Lung (tissue), 12 donors: Measurements from ENCODE around the gene TPST2. TPM values are rescaled to one million over a fixed set of nuclear protein-coding genes. Genes with fewer than 3 reads are reported as not detected.
A peak's percentile ranks its signal among the peaks of the same experiment; 100 is the strongest.

Source experiments
- ATAC-seq: fragments of 200-7000 bp; cut with Tn5 transposase; one replicate; pipeline ENCODE4 v1.9.1; 2020; ENCODE audit warnings: moderate number of reproducible peaks; ENCODE audit not compliant: insufficient read depth, low FRiP score
- DNase-seq, 3 donors: peaks; one replicate each; pipeline ENCODE4 v3.0.0-alpha.2; 2013 to 2017
- H3K27ac ChIP-seq, 2 donors: one replicate each; pipeline ENCODE4 v1.5.1; 2013; ENCODE audit warnings: mild to moderate bottlenecking in 2 of 2, moderate library complexity in 2 of 2, control low read depth in 1 of 2, inconsistent platforms in 1 of 2, low read depth in 1 of 2, low read length in 1 of 2
- H3K27me3 ChIP-seq, 3 donors: one replicate each; pipeline ENCODE4 v1.5.1; 2013; ENCODE audit warnings: low read length in 2 of 3; ENCODE audit not compliant: control insufficient read depth in 3 of 3, insufficient read depth in 3 of 3
- H3K36me3 ChIP-seq, 4 donors: one replicate each; pipeline ENCODE4 v1.5.1; 2013; ENCODE audit warnings: low read length in 4 of 4, mild to moderate bottlenecking in 1 of 4, moderate library complexity in 1 of 4; ENCODE audit not compliant: control insufficient read depth in 4 of 4, insufficient read depth in 4 of 4
- H3K4me1 ChIP-seq, 5 donors: one replicate each; pipeline ENCODE4 v1.5.1; 2013; ENCODE audit warnings: low read length in 5 of 5, mild to moderate bottlenecking in 2 of 5, moderate library complexity in 1 of 5; ENCODE audit not compliant: control insufficient read depth in 5 of 5, insufficient read depth in 5 of 5
- H3K4me3 ChIP-seq: one replicate; pipeline ENCODE4 v1.5.1; 2013; ENCODE audit warnings: mild to moderate bottlenecking, control low read depth, moderate library complexity
- H3K9ac ChIP-seq, 2 donors: one replicate each; pipeline ENCODE4 v1.5.1; 2013; ENCODE audit warnings: low read length in 2 of 2, control low read depth in 1 of 2; ENCODE audit not compliant: insufficient read depth in 1 of 2
- H3K9me3 ChIP-seq, 4 donors: one replicate each; pipeline ENCODE4 v1.5.1; 2013; ENCODE audit warnings: low read length in 3 of 4, mild to moderate bottlenecking in 1 of 4, moderate library complexity in 1 of 4; ENCODE audit not compliant: control insufficient read depth in 4 of 4, insufficient read depth in 3 of 4
- CTCF ChIP-seq: IDR thresholded peaks from 2 replicates; pipeline ENCODE4 v1.5.1; 2012; ENCODE audit warnings: mild to moderate bottlenecking; ENCODE audit errors: control extremely low read depth, extremely low read depth
- WGBS, 2 donors: extraction: QIAGEN DNeasy Blood & Tissue Kit; methylation state at CpG; one replicate each; pipeline ENCODE4 v1.1.7; 2013; 5-methylcytosine and 5-hydroxymethylcytosine counted together
- polyA plus RNA-seq, 2 donors: library from polyadenylated mRNA; stranded (reverse); fragments of 200-250 nt; gene quantifications; one replicate each; pipeline ENCODE4 v1.2.1, GENCODE V29; 2013
- total RNA-seq, 2 donors: library from RNA; depleted of rRNA in 1 of 2; stranded (reverse); fragments of >200 nt in 1 of 2; gene quantifications; one replicate each; pipeline ENCODE4 v1.2.1, GENCODE V29; 2014 to 2021
- donor health status: control.
- donor health status: control.
- donor health status: Bipolar disorder and iron deficiency.
- donor health status: healthy.
- donor health status: DM: yes; HTN: yes; CAD: no.

TPST2 gene
- total and polyA plus RNA-seq, 4 donors, result 32.6 to 72.3 (median 59.9) TPM

DNA sequence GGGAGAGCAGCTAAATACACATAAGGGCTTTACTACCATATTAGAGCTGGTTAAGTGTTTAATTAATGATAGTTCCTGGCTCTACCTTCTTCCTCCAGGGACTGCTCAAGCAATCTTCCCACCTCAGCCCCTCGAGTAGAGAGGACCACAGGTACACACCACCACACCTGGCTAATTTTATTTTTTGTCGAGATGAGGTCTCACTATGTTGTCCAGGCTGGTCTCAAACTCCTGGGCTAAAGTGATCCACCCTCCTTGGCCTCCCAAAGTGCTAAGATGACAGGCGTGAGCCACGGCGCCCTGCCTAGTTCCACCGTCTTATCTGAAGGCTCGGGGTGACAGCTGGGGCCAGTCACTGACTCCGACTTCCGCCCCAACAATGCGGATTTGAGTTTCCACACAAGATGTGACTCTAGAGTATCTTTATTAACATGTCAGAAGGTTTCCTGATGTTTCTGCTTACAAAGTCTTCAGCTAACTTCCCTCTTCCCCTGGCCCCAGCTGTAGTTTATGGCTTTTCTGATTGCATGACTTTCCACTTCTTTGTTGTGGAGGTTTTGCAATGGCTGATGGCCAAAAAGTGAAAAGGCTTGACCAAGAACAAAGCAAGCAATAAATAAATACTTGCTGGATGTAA, 16.8 kb downstream of the TPST2 start:
- ATAC-seq (peak; percentile 61), DNase-seq (peak; percentile 79 to 95 (median 91))
- no peaks in the 10 kb centered on the region for H3K36me3 ChIP-seq
- H3K4me3 ChIP-seq, result no peak overlapping the region
- peak overlapping the region in 1 of 2 donors; percentile 79 for H3K27ac ChIP-seq
- H3K4me1 ChIP-seq, result peaks cover 0 to 33% (median 10%) of the 10 kb centered on the region in 5 donors
- WGBS, 2 donors, result 16 to 38% methylated on average over 10 of the region's 10 CpGs
- no peak overlapping the region for H3K9ac ChIP-seq
- no peaks in the 10 kb centered on the region for H3K9me3 ChIP-seq
- no peak for TF ChIP-seq CTCF
- H3K27me3 ChIP-seq, result no peaks in the 10 kb centered on the region

DNA sequence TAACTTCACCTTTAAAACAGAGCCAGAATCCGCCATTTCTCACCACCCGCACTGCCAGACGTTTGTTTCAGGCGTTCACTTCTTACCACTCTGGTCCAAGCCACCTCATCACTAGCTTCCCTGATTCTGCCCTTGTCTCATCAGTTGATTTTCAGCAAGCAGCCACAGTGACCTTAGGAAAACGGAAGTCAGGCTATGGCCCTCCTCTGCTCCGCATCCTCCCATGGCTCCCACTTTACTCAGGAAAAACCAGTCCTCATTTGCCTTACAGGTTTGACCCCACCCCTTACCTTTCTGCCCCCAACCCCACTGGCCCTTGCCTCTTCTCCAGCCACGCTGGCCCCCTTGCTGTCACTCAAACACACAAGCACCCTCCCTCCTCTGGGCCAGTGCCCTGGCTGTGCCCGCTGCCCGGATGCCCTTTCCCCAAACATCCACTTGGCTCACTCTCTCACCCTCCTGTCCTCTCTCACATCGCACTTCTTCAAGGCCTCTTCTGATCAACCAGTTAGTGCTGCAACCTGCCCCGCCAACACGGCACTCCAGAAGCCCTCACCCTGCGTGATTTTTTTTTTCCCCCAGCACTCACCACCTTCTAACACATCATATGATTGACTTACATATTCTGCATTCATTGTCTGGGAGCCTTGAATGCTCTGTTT, 18.9 kb downstream of the TPST2 start:
- H3K27ac ChIP-seq, result peak overlapping the region in 1 of 2 donors; percentile 52
- H3K4me3 ChIP-seq, result no peak overlapping the region
- H3K9me3 ChIP-seq, result no peaks in the 10 kb centered on the region
- H3K27me3 ChIP-seq, result no peaks in the 10 kb centered on the region
- no peak for TF ChIP-seq CTCF
- no peak overlapping the region for H3K9ac ChIP-seq
- H3K4me1 ChIP-seq, result peaks cover 0 to 36% (median 11%) of the 10 kb centered on the region in 5 donors
- 74 to 78% methylated on average over 13 of the region's 13 CpGs for WGBS, 2 donors
- DNase-seq (no peak), ATAC-seq (no peak)
- H3K36me3 ChIP-seq, result peaks cover 0 to 2% (median 0%) of the 10 kb centered on the region in 4 donors

GRCh38 chr22:26570115-26570514, 19.8 kb downstream of the TPST2 start:
- Histone ChIP-seq H3K4me1 (peaks cover 0 to 34% (median 11%) of the 10 kb centered on the region in 5 donors), H3K9me3 (no peaks in the 10 kb centered on the region), H3K27ac (peak overlapping the region in 1 of 2 donors; percentile 52), H3K9ac (no peak overlapping the region), H3K36me3 (peaks cover 0 to 3% (median 0%) of the 10 kb centered on the region in 4 donors), H3K27me3 (no peaks in the 10 kb centered on the region), H3K4me3 (no peak overlapping the region)
- no peak for ATAC-seq
- TF ChIP-seq CTCF, result no peak
- DNase-seq, result peak; percentile 33 to 62 (median 46)
- WGBS, 2 donors, result 11 to 25% methylated on average over 10 of the region's 10 CpGs
